Measurements from ENCODE around the gene BRMS1. TPM values are rescaled to one million over a fixed set of nuclear protein-coding genes. Genes with fewer than 3 reads are reported as not detected.

Gene BRMS1
- total and polyA plus RNA-seq, 2 experiments from 2014 or later, result 59.1 to 61.7 TPM

DNA sequence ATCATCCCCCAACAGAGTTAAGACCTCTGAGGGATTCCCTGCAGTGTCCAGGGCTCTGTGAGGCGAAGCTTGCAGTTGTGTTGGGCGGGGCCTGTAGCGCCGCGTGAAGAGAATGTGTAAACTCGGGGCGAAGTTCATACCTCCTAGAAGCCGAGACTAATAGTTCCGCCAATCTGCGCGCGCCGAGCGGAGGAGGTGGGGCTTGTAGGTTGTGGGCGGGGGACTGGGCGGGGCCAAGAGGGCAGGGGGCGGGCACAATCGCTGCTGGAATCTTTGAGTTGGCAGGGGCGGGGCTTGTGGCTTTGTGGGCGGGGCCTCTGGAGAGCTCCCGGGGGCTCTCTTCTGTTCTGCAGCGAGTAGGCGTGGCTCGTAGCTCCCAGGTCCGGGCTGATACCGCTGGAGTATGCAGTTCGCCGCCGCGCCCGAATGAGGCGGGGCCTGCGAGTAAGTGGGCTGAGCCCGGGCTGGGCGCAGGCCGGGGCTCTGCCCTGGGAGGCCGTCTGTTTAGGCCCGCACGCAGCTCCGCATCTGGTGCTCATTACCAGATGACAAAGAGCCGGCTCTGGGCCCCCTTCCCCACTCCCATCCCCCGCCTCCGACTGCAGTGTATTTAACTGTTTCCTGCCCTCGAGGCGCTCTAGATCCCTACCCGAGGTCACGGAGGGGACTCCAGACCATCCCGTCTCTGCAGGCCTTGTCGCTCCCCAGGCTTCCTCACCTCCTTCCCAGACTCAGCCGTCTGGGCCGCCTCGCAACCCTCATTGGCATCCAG, 32.2 kb downstream of the BRMS1 start:
- Histone ChIP-seq H3K4me1 (ENCODE audit: insufficient read depth) (peaks cover 22% of the 10 kb centered on the region), H3K9me2 (ENCODE audit: insufficient read depth) (no peaks in the 10 kb centered on the region)
- H3K36me3 Mint-ChIP-seq (ENCODE audit: low read depth), result peaks cover 2% of the 10 kb centered on the region; the same call in 1 of the 3 replicates

DNA sequence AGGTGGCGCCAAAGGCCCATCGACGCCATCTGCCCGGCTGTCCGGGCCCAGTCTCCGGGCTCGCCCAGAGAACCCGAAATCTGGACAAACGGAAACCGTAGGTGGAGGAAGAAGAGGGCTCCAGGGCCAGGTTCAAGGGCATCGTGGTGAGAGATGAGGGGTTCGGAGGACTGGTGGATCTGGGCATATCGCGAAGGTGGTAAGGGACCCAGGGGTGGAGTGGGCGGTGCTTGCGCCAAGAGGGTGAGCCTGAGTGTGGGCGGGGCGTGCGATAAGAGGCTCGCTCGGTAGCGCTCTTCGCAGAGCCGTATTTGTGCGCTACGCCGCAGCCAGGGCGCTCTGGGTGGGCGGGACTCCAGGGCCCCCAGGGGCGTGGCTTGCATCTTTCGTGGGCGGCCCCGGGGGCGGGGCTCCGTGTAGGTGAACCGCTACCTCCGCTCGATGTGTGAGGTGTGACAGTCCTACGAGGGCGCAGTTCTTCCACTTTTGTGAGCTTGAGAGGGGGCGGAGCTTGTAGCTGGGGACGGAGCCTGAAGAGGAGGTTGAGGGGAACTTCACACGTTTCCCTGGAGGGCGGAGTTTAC, 32.8 kb downstream of the BRMS1 start:
- Mint-ChIP-seq H3K36me3 (ENCODE audit: low read depth) (peaks cover 2% of the 10 kb centered on the region; the same call in 1 of the 3 replicates), H3K9me3 (no peaks in the 10 kb centered on the region), H3K27ac (peak overlapping the region; percentile 97), H3K4me1 (peaks cover 25% of the 10 kb centered on the region), H3K27me3 (ENCODE audit: insufficient read depth, low read depth, poor library complexity) (peaks cover 9% of the 10 kb centered on the region), H3K4me3 (peak overlapping the region; percentile 81)
- Histone ChIP-seq H2AFZ (peak overlapping the region; percentile 99), H3K4me3 (peak overlapping the region; percentile 84), H4K20me1 (replicated peaks; ENCODE audit: insufficient read depth) (no peaks in the 10 kb centered on the region), H3K36me3 (ENCODE audit: insufficient read depth) (no peaks in the 10 kb centered on the region), H3K27ac (ENCODE audit: low read depth) (peak overlapping the region; percentile 92), H3K4me2 (peak overlapping the region; percentile 90), H3K4me1 (ENCODE audit: insufficient read depth) (peaks cover 17% of the 10 kb centered on the region), H3K79me2 (replicated peaks; ENCODE audit: insufficient read depth) (no peaks in the 10 kb centered on the region), H3K9me2 (ENCODE audit: insufficient read depth) (no peaks in the 10 kb centered on the region), H3K27me3 (ENCODE audit: insufficient read depth) (no peaks in the 10 kb centered on the region), H3F3A (replicated peaks; ENCODE audit: low read depth) (peaks cover 12% of the 10 kb centered on the region; the same call in 1 of the 2 replicates)
- ATAC-seq (peak; percentile 55), DNase-seq (ENCODE audit: low spot score) (peak; percentile 94)
- TF ChIP-seq STAT1 (IDR thresholded peaks at IDR 0.05; ENCODE audit: unreplicated experiment) (no peak), CREB1 (CRISPR knock-in tag; IDR thresholded peaks at IDR 0.05; ENCODE audit: low read depth) (peak; percentile 63)
- TF ChIP-seq, protein P1, sequence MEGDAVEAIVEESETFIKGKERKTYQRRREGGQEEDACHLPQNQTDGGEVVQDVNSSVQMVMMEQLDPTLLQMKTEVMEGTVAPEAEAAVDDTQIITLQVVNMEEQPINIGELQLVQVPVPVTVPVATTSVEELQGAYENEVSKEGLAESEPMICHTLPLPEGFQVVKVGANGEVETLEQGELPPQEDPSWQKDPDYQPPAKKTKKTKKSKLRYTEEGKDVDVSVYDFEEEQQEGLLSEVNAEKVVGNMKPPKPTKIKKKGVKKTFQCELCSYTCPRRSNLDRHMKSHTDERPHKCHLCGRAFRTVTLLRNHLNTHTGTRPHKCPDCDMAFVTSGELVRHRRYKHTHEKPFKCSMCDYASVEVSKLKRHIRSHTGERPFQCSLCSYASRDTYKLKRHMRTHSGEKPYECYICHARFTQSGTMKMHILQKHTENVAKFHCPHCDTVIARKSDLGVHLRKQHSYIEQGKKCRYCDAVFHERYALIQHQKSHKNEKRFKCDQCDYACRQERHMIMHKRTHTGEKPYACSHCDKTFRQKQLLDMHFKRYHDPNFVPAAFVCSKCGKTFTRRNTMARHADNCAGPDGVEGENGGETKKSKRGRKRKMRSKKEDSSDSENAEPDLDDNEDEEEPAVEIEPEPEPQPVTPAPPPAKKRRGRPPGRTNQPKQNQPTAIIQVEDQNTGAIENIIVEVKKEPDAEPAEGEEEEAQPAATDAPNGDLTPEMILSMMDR (conservative IDR thresholded peaks at IDR 0.05; ENCODE audit: low read depth in 2 of 2), result peak; percentile 88 to 93

More for the DNA sequence above, 32.2 kb downstream of the BRMS1 start:
- Histone ChIP-seq H3K27ac (ENCODE audit: low read depth) (peak overlapping the region; percentile 97), H3K4me3 (peak overlapping the region; percentile 84), H3K36me3 (ENCODE audit: insufficient read depth) (no peaks in the 10 kb centered on the region), H3K27me3 (ENCODE audit: insufficient read depth) (no peaks in the 10 kb centered on the region), H4K20me1 (replicated peaks; ENCODE audit: insufficient read depth) (no peaks in the 10 kb centered on the region), H3F3A (replicated peaks; ENCODE audit: low read depth) (peaks cover 12% of the 10 kb centered on the region; the same call in 1 of the 2 replicates), H2AFZ (peak overlapping the region; percentile 99), H3K79me2 (replicated peaks; ENCODE audit: insufficient read depth) (no peaks in the 10 kb centered on the region), H3K4me2 (peak overlapping the region; percentile 90)
- peak; percentile 99 for DNase-seq (ENCODE audit: low spot score)
- Mint-ChIP-seq H3K27me3 (ENCODE audit: insufficient read depth, low read depth, poor library complexity) (peaks cover 9% of the 10 kb centered on the region), H3K4me1 (peaks cover 31% of the 10 kb centered on the region), H3K9me3 (no peaks in the 10 kb centered on the region), H3K27ac (peak overlapping the region; percentile 97), H3K4me3 (peak overlapping the region; percentile 81)
- TF ChIP-seq, protein P2, sequence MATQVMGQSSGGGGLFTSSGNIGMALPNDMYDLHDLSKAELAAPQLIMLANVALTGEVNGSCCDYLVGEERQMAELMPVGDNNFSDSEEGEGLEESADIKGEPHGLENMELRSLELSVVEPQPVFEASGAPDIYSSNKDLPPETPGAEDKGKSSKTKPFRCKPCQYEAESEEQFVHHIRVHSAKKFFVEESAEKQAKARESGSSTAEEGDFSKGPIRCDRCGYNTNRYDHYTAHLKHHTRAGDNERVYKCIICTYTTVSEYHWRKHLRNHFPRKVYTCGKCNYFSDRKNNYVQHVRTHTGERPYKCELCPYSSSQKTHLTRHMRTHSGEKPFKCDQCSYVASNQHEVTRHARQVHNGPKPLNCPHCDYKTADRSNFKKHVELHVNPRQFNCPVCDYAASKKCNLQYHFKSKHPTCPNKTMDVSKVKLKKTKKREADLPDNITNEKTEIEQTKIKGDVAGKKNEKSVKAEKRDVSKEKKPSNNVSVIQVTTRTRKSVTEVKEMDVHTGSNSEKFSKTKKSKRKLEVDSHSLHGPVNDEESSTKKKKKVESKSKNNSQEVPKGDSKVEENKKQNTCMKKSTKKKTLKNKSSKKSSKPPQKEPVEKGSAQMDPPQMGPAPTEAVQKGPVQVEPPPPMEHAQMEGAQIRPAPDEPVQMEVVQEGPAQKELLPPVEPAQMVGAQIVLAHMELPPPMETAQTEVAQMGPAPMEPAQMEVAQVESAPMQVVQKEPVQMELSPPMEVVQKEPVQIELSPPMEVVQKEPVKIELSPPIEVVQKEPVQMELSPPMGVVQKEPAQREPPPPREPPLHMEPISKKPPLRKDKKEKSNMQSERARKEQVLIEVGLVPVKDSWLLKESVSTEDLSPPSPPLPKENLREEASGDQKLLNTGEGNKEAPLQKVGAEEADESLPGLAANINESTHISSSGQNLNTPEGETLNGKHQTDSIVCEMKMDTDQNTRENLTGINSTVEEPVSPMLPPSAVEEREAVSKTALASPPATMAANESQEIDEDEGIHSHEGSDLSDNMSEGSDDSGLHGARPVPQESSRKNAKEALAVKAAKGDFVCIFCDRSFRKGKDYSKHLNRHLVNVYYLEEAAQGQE (IDR thresholded peaks at IDR 0.05; ENCODE audit: unreplicated experiment), result no peak
- TF ChIP-seq CREB1 (CRISPR knock-in tag; IDR thresholded peaks at IDR 0.05; ENCODE audit: low read depth), result 0 out of 2 replicates have a peak, but pooled peaks have one; percentile 18
- no peak for TF ChIP-seq POLR2AphosphoS5 (IDR thresholded peaks at IDR 0.05; ENCODE audit: low read depth)
- peak; percentile 78 for ATAC-seq

Measured in GM23338 (cell line).